NCI-H82 treated with DMSO at 0.1 percent for 48 hours (cell line): Measurements from ENCODE around the gene C17orf114.

ENCODE experiments used
- DNase-seq: peaks from one replicate; lab custom pipeline; 2025; ENCODE audit not compliant: unreplicated experiment; lab: John Stamatoyannopoulos, UW

Gene C17orf114

DNA sequence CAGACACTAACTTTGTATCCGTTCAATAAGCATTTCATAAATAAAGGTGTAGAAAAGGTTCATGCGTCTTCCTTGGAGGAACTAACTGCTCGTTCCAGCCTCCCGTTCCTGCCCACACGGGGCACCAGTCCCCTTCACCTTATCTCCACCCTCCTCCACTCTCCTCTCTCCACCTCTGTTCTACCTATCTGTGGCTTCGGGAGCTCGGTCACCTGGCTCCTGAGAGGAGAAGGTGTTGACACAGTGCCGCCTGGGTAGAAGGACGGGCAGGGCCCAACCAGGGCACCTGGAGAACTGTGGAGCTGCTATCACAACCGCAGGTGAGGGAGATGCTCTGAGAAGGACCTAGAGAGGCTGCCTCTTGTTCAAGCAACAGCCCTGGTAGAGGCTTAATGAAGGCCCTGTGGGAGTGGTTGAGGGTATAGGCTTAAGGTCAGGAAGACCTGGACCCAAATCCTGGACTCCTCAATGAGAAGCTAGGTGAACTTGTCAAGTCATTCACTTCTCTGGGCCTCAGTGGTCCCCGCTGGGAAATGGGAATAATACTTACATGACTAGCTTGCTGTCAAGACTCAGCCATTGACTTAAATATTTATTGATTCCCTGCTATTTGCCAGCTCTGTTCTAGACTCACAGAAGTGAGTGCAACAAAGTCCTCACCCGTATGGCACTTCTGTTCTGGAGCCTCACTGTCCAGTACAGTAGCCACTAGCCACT, 21.4 kb upstream of the C17orf114 start:
- no peak for DNase-seq

- no peak for DNase-seq
Measured at GRCh38 chr17:4822835-4823234, 20.7 kb upstream of the C17orf114 start.

DNA sequence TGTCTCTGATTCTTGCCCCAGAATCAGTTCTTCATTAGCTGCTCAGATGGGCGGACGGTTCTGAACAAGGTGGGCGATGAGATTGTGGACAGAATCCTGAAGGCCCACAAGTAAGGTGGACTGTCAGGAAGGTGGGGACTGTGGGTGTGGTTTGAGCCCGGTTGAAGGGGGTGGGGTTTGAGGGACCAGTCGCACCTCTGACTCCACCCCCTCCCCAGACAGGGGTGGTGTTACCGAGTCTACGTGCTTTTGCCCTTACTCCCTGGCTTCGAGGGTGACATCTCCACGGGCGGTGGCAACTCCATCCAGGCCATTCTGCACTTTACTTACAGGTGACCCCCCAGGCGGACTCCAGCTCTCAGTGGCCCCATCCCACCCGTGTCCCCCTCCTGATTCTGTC, 16.1 kb upstream of the C17orf114 start:
- no peak for DNase-seq

- no peak for DNase-seq
Measured at GRCh38 chr17:4816826-4817225, 14.7 kb upstream of the C17orf114 start.

DNA sequence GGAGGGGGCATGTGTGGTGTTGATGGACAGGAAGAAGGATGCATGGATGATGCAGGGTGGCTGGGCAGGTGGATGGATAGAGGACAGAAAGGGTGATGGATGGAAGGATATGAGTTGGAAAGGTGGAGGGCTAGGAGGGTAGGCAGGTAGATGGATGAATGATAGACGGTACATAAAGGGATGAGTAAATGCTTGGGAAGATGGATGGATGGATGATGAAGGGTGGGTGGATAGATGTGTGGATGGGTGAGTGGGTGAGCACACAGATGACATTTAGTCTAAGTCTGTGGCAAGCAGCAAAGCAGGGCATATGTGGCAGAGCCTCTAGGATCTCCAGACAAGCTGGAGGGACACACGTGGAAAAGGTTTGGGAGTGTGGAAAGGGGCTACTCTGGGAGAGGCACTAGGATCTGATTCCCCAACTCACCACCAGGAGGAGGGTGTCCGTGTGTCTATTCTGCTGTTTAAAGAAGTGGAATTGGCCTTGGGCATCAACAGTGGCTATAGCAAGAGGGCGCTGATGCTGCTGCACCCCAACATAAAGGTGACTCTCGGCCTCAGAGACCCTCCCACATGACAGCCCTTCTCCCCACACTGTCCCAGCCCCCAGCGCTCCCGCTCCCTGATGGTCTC, 13.0 kb upstream of the C17orf114 start:
- DNase-seq: no peak

DNA sequence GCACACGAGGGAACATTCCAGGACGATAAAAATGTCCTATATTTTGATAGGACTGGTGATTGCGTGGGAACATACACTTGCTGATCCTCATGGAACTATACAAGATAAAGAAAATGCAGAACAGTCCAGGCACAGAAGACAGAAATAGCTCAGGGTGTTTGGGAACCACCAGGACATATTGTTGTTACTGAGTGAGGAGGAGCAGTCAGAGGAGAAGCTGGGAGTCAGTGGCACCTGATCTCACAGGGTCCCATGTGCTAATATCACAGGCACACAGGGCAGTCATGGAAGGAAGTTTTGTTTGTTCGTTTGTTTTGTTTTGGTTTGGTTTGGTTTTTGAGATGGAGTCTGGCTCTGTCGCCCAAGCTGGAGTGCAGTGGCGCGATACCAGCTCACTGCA, 10.6 kb upstream of the C17orf114 start:
- no peak for DNase-seq

DNA sequence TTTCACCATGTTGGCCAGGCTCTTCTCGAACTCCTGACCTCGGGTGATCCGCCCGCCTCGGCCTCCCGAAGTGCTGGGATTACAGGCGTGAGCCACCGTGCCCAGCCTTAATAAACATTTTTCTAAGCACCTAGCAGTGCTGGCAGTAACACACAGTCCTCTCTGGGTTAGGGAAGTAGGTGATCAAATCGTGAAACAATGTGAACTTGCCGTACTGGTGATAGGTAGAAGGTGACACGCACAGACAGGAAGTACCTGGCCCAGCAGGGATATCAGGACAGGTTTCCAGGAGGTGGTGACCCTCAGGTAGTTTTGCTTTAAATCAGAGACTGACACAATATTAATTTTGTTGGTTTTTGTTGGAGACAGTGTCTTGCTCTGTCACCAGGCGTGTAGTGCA, 9.3 kb upstream of the C17orf114 start:
- no peak for DNase-seq

GRCh38 chr17:4810696-4811290, 8.7 kb upstream of the C17orf114 start:
- no peak for DNase-seq

DNA sequence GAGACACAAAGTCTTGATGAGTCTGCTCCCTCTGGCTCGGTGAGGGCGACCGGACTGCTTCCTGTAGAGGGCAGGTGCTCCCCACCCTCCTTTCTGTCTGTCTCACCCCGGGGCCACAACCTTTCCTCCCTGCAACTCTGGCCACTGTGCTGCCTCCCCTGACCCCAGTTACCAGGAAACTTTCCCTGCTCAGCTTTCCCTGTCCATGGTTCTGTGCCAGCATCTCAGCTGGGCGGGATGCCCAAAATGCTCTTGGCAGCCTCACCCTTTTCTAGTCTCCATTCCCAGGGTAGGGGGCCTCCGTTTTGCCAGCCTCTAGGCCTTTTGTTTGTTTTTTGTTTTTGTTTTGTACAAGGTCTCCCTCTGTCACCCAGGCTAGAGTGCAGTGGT, 6.2 kb upstream of the C17orf114 start:
- DNase-seq: no peak

DNA sequence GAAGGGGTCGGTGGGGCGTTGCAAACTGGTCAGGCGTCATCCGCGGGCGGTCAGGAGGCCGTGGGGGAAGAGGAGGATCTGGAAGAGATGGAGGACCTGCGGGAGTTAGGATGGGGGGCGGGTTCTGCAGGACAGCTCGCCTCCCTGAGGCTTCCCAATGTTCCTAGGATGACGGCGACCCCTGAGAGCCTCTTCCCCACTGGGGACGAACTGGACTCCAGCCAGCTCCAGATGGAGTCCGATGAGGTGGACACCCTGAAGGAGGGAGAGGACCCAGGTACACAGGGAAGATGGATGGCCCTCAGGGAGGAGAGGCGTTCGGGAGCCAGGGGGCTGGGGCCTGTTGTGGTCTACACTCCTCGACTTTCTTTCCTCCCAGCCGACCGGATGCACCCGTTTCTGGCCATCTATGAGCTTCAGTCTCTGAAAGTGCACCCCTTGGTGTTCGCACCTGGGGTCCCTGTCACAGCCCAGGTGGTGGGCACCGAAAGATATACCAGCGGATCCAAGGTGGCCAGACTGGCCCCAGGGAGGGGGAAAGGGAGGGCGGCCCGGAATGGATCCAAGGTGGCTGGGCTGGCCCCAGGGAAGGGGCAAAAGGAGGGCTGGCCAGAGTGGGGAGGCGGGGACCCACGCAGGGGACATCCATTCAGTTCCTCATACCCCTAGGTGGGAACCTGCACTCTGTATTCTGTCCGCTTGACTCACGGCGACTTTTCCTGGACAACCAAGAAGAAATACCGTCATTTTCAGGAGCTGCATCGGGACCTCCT, 5.7 kb upstream of the C17orf114 start:
- DNase-seq: no peak

DNA sequence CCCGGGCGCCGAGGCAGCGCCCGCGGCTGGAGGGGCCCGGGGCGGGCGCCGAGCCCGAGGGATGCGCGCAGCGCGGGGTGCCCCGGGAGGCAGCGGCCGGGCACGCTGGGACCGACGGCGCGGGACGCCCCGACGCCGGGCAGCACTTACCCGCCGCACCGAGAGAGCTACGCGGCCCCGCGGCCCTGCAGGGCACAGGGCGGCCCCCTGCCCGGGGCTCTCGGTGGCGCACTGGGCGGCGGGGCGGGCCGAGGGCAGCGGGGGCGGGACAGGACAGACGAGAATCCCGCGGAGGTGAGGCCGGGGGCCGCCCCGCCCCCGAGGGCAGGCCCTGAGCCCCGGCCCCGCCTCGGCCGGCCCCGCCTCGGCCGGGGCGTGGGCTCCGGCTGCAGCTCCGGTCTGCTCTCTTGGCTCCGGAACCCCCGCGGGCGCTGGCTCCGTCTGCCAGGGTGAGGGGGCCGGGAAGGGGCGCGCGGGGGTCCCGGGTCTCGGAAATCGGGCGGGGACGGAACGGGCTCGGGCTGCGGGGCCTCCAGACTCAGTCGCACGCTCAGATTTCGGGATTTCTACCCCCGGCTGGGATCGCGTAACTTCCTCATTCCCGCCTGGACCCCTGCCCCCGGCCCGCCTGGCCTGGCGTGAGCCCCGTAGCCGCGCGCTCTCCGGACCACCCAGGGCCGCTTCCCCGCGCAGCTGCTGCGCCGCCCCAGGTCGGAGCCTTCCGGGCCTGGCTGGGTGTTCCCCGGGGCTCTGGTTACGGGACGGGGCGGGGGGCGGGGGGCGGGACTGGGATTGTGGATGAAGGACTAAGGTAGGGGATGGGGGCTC, 4.9 kb upstream of the C17orf114 start, which contains the start of gene PLD2:
TSS of gene PLD2 (plus strand) at position 376 of the 828 bp plus-strand sequence. CDS start 621 bp downstream, outside the sequence.
- DNase-seq: peak; percentile 72

DNA sequence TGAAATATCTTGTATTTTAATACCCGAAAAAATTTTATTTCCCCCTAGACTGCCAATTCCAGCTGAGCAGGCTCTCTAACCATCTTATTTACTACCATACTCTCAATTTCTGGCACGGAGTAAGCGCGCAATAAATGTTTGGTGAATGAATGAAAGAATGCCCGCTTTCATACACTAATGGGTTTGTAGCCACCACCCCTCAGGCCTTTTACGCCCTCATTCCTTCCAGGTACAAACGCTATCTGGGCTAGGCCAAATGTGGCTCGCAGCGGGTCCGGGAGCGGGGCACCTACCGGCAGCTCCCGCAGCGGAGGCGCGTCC, 4.3 kb upstream of the C17orf114 start:
- DNase-seq: no peak

GRCh38 chr17:4800462-4801196, 1.5 kb downstream of the C17orf114 start:
- DNase-seq: no peak

DNA sequence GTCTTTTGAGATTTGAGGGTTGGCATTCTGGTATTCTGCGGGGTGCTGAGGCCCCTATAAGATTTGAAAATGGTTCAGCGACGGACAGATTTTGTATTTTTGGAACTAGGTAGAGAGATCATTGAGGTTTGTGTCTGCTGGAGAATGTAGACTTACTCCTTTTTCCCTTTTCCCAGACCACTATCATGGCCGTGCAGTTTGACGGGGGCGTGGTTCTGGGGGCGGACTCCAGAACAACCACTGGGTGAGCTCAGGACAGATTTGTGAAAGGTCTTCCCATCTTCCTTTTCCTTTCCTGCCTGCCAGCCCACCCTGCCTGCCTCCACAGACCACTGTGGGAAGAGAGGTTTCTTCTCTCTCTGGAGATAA, 5.6 kb downstream of the C17orf114 start:
- no peak for DNase-seq

DNA sequence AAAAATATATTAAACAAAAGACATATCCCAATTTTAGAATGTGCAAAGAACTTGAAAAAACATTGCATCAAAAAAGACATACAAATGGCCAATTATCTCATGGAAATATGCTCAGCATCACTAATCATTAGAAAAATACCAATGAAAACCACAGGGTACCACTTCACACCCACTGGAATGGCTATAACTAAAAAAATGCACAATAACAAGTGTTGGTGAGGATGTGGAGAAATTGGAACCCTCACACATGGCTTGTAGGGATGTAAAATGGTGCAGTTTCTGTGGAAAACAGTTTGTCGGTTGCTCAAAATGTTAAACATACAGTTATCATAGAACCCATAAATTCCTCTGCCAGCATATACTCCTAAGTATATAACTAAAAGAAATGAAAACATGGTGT, 7.0 kb downstream of the C17orf114 start:
- no peak for DNase-seq

DNA sequence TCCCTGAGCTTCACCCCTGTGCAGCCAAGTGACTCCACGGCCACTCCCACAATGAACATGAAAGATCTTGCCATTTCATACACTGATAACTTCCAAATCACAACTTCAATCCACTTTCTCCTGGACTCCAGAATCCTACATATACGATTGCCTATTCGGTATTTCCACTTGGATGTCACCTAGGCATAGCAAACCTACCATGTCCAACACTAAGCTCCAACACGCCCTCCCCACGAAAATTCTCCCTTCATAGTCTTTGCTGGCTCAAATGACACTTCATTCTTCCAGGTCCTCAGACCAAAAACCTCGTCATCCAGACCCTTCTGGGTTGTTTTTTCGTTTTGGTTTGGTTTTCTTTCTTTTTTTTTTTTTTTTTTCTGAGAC, 11.4 kb downstream of the C17orf114 start:
- DNase-seq: no peak

DNA sequence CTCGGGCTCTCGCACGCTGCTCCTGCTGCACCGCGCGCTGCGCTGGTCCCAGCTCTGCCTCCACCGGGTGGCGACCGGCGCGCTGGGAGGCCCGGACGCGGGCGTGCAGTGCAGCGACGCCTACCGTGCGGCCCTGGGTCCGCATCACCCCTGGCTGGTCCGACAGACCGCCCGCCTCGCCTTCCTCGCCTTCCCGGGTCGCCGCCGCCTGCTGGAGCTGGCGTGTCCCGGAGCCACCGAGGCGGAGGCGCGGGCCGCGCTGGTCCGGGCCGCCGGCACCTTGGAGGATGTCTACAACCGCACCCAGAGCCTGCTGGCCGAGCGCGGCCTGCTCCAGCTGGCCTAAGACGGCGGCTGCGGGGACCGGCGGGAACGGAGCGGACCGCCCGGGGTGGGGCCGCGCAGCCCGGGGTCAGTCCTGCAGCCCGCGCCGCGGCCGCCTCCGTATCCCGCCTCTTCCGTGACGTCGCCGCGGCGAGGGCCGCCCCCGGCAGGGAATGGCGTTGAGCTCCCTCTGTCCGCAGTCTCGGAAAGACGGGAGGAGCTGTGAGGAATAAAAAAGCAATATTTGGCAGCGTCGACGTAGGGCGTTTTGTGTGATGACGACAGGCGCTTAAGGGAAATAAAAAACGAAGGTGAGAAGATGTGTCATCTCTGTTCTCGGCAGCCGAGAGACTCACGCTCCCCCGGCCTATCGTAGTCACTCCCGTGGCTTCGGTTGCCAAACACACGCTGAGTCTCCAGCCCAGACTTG, 12.0 kb downstream of the C17orf114 start:
- DNase-seq: peak; percentile 66

DNA sequence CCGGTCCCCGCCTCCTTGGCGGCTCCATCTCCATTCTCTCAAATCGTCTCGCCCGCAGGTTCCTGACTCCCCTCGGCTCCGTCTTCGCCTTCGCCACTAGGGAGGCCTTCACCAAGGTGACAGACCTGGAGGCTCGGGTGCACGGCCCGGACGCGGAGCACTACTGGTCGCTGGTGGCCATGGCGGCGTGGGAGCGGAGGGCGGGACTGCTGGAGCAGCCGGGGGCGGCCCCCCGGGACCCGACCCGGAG, 12.5 kb downstream of the C17orf114 start:
- DNase-seq: peak; percentile 38

DNA sequence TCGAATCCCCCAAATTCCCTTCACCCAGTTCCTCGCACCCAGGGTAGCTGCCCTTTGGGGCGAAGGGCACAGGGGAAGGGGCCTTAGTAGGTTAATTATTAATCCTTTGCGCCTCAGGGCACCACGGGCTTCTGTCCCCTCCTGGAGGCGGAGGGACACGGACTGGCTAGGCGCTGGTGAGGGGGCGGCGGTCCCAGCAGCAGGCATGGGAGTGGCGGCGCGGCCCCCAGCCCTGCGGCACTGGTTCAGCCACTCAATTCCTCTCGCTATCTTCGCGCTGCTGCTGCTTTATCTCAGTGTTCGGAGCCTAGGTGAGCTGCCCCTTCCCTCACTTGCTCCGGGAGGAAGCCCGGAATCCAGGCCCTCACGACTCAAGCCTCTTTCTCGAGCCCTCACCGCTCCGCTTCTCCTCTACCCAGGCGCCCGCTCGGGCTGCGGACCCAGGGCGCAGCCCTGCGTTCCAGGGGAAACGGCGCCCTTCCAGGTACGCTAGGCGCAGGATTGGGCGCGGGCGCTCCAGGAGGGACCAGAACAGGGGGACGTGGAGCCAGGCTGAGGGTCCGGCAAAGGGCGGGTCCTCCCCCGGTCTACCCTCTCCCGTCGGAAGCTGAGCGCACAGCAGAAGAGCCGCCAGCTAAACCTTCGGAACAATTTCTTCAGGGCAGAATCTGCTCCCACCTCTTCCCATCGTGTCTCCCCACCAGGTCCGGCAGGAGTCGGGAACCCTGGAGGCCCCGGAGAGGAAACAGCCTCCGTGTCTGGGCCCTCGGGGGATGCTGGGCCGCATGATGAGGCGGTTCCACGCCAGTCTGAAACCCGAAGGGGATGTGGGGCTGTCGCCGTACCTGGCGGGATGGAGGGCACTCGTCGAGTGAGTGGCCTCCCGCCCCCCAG, 13.1 kb downstream of the C17orf114 start, which contains the start of gene GLTPD2:
TSS of gene GLTPD2 (plus strand) at position 158 of the 894 bp plus-strand sequence. CDS start at position 206, 48 bp downstream.
- no peak for DNase-seq
